Measurements from ENCODE around the gene ADPRHL1.
"Not testable (repeated sequence)": the region's sequence is repeated elsewhere in the genome, so short reads cannot be mapped to it uniquely, and the experiment has no call there.

Gene ADPRHL1

GRCh38 chr13:113404366-113404722 is 48.9 kb downstream of the ADPRHL1 start:
- in situ Hi-C loops (cut with MboI; ENCODE audit: low sequenced_read_pairs) = no loop called here

- in situ Hi-C loops (cut with MboI; ENCODE audit: low sequenced_read_pairs) = no loop called here
Observed at GRCh38 chr13:113403255-113404104, 49.8 kb downstream of the ADPRHL1 start.

DNA sequence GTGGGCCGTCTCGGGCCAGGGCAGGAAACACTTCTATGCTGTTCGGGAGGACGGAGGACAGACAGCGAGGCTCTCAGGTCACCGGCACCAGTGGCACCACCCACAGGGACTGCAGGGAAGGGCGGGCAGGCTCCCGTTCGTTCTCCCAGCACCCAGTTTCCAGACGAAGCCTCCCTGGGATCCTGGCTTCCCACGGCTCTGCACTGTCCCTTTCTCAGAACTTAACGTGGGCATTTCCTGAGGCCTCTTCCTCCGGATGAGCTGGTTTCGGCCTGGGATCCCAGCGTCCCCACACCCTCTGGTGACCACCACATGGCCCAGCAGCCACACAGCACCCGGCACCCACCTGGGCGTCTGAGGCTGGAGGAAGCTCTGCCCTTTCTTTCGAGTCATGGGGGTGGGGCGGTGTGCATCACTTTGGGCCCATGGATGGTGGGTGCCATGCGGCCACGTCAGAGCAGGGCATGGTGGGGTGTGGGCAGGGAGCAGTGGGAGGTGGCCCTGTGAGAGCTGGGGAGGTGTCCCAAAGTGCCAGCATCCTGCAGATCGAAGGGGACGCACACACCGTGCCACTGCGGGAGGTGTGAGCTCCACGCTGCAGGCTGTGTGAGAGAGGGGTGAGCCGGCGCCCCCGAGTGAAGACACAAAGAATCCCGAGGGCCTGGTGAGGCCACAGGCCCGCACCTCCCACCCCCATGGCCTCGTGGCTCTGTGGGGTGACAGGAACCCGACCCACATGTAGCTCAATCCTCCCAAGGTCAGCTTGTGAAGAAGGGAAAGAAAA is 50.6 kb downstream of the ADPRHL1 start:
- in situ Hi-C loops (cut with MboI; ENCODE audit: low sequenced_read_pairs) = no loop called here

- in situ Hi-C loops (cut with MboI; ENCODE audit: low sequenced_read_pairs) = no loop called here
Observed at GRCh38 chr13:113401452-113402415, 51.6 kb downstream of the ADPRHL1 start.

DNA sequence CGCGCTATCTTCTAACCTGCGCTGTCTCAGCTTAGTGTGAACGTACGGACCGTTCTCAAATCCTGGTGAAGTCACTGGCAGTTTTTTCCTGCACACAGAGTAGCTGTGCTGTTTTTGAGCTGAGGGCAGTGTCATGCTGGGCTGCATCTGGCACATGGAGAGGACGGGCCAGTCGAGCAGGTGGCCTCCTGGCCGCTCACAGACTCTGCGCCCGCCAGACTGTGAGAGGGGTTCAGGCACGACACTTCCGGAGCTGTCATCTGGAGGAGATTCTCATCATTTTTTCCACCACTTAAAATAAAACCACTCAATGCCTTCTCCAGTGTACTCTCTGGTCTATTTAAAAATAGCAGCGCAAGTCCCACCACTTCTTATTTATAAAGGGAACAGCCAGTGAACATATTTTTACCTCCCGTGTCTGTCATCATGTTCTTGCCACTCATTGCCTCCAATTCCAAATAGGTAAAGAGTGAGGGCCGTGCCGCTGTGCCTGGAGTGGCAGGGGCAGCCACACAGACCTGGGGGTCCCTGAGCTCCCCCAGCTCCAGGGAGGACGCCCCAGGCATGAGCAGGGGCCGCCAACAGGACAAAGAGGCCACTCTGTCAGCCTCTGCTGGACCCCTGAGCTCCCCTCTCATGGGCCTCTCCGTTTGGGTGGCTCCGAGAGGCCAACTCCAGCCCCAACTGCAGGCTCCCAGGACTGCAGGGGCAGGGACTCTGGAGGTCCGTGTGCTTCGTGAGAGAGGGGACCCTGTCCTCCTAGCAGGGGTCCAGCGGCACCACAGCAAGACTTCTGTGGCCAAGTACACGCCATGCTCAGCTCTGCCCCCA is 52.5 kb downstream of the ADPRHL1 start:
- in situ Hi-C loops (cut with MboI; ENCODE audit: low sequenced_read_pairs) = no loop called here

- in situ Hi-C loops (cut with MboI; ENCODE audit: low sequenced_read_pairs) = no loop called here
Observed at GRCh38 chr13:113399755-113400149, 53.5 kb downstream of the ADPRHL1 start.

DNA sequence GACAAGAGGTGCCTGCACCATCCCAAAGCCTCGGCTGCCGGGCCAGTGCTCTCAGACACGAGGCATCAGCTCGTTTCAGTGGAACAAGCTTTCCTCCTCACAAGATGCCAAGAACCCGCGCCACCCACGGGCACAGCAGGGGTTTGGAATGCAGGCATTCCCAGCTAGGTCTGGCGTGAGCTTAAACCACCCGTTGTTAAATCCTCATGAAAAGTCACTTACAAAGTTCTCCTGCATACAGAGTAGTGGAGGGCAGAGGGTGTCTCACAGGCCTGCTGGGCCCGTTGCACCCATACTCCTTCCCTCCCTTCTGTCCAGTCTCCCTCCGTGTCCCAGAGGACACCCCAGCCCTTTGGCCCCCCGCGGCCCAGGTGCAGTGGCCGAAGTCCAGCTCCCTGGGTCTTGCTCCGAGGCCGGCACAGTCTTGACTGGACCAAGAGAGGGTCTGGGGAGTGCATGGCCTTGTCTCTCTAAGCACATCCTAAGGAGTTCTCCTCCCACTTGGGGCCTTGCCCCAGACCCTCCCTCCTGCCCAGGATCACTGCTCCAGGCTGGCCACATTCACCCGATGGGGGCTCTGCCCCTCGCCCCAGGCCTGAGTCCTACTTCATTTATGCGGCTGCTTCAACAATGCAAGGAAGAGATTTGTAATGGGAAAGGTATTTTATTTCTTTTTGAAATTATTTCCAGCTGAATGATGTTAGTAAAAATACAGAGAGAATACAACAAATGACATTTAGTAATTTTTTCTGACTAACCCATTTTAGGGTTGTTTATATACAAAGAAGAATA is 54.1 kb downstream of the ADPRHL1 start:
- in situ Hi-C loops (cut with MboI; ENCODE audit: low sequenced_read_pairs) = no loop called here

DNA sequence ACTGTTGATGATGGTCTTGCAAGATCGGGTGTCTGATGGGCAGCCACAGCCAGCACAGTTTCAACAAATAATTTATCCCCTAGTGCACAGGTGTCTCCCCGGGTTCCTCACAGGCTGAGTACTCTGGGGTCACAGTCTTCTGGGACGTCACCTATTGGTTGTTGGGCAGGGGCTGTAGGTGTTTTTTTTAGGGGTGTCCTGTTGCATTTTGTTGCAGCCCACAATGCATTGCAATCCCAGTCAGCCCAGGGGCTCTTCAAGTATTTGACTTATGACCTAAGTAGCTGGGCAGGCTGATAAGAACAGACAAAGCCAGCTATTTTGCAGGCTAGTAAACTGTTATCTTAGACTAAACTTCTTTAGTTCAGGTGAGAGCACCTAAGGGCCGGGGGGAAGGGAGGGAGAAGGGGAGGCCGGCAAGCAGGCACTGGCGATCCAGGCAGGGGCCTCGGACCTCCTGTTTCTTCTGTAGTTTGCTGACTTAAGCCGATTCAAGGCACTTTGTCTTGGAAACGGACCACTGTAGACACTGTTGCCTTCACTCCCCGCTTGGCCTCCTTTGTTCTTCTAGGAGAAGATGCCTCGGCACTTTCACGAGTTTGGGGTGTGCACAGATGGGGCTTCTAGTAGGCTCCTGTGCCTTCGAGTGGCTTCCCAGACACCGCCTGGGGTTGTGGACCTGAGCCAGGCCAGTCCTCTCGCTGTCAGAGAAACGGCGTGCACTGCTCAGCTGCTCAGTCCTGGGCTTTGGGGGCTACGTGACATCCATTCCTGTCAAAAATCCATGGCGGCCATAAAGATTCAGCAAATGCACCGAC is 55.5 kb downstream of the ADPRHL1 start:
- in situ Hi-C loops (cut with MboI; ENCODE audit: low sequenced_read_pairs) = no loop called here

GRCh38 chr13:113394339-113394640 is 59.0 kb downstream of the ADPRHL1 start:
- in situ Hi-C loops (cut with MboI; ENCODE audit: low sequenced_read_pairs) = no loop called here

DNA sequence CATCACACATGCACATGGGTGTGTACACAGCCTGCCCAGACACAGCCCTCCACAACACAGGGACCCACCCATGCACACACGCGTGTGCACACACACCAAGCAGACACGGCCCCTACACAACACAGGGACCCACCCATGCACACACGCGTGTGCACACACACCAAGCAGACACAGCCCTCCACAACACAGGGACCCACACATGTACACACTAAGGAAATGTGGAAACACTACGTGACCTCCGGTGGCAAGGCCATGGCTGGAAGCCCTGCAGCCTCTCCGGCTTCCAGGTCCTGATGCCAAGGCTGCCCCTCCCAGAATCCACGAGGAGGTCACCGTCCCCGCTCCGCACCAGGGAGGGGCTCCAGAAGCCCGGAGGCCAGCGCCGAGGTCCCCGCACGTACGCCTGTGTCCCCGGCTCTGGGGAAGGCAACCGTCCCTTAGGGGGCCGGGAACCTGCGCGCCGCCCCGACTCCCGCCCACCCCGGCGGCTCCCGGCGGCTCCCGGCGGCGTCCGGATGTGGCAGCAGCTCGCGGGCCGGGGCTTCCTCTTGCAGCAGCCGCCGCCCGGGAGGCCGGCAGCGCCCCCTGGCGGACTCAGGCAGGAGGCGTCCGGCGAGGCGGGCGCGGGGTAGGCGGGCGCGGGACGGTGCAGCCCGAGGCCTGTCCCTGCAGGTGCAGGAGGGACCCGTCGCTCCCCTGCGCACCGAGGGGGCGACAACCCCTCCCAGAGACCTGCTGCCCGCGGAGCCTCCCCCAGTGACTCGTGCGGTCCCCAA is 59.5 kb downstream of the ADPRHL1 start:
- in situ Hi-C loops (cut with MboI; ENCODE audit: low sequenced_read_pairs) = no loop called here

DNA sequence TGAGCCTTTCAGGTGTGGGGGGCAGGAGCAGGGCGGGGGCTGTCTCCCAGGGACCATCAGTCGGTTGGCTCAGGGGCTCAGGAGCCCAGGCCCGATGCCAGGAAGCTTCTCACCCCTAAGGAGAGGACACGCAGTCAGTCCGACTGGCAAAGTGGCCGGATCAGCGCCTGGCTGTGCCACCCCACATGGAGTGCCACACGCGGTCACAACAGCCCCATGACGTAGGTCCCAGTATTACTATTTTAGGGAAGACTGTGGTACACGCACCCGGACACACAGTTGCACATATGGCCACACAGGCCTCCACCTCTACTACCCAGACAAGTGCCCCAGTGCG is 60.1 kb downstream of the ADPRHL1 start:
- in situ Hi-C loops (cut with MboI; ENCODE audit: low sequenced_read_pairs) = no loop called here

DNA sequence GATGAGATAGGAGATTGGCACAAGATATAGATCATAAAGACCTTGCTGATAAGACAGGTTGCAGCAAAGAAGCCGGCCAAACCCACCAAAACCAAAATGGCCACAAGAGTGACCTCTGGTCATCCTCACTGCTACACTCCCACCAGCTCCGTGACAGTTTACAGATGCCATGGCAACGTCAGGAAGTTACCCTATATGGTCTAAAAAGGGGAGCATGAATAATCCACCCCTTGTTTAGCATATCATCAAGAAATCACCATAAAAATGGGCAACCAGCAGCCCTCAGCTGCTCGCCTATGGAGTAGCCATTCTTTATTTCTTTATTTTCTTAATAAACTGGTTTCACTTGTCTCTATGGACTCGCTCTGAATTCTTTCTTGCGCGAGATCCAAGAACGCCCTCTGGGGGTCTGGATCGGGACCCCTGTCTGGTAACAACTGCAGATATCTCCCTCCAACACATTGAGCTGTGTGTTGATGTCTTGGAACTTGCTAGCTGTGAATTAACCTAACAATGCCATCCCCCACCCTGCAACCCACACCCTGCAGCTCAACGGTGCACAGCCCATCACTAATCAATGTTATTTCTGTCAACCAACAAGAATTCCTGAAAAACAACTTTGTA is 62.3 kb downstream of the ADPRHL1 start:
- in situ Hi-C loops (cut with MboI; ENCODE audit: low sequenced_read_pairs) = no loop called here

GRCh38 chr13:113389586-113389985 is 63.7 kb downstream of the ADPRHL1 start:
- in situ Hi-C loops (cut with MboI; ENCODE audit: low sequenced_read_pairs) = not testable (repeated sequence)

DNA sequence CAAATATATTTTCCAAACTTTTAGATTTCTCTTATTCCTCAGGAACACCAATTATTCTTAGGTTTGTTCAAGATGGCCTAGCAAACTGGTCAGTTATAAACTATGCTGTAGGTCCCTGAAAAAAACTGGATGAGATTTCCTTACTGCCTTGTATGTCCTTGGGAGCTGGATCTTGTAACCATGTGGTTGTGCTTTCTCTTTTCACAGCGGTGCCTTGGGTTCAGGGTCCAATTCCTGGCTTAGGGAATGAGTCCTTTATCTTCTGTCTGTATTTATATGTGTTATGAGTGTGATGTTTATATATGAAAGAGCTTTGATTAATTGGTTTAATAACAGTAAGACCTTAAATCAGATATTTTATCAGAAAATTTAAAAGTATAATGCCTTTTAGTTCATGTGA is 65.9 kb downstream of the ADPRHL1 start:
- in situ Hi-C loops (cut with MboI; ENCODE audit: low sequenced_read_pairs) = no loop called here

GRCh38 chr13:113383089-113383488 is 70.2 kb downstream of the ADPRHL1 start:
- in situ Hi-C loops (cut with MboI; ENCODE audit: low sequenced_read_pairs) = no loop called here

- in situ Hi-C loops (cut with MboI; ENCODE audit: low sequenced_read_pairs) = not testable (repeated sequence)
Observed at GRCh38 chr13:113382542-113382941, 70.7 kb downstream of the ADPRHL1 start.

DNA sequence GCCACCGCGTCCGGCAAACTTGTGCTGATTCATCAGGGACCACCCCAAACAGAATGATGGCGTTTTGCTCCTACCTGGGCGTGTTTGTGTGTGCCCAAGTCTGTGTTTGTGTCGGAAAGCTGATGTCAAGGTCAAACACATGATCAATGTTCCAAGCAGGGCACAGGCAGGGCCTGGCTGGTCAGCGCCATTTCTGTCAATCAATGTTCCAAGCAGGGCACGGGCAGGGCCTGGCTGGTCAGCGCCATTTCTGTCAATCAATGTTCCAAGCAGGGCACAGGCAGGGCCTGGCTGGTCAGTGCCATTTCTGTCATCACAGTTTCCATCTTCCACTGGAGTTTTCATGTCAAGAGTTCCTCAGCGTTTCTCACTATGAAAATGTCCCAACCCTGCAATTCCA is 74.5 kb downstream of the ADPRHL1 start:
- in situ Hi-C loops (cut with MboI; ENCODE audit: low sequenced_read_pairs) = no loop called here

Data from HL-60/S4 treated with phorbol 12-myristate 13-acetate at 8.2 ng/mL for 4 days and 3 days (cell line).